Colonic mucosa (tissue), 4 donors: ENCODE results near the gene OR6C68. TPM values are rescaled to one million over a fixed set of nuclear protein-coding genes. Genes with fewer than 3 reads are reported as not detected.
"Not testable (repeated sequence)": the region's sequence is repeated elsewhere in the genome, so short reads cannot be mapped to it uniquely, and the experiment has no call there.

Experiments
- DNase-seq: peaks from one replicate; pipeline ENCODE4 v3.0.0-alpha.2; 2020
- H3K27ac ChIP-seq: fragments of 200-600 bp; one replicate; pipeline ENCODE4 v1.8.0; 2021
- H3K27me3 ChIP-seq: fragments of 200-600 bp; one replicate; pipeline ENCODE4 v1.8.0; 2021
- H3K36me3 ChIP-seq: fragments of 200-600 bp; one replicate; pipeline ENCODE4 v1.8.0; 2021
- H3K4me1 ChIP-seq: fragments of 200-600 bp; one replicate; pipeline ENCODE4 v1.8.0; 2021; ENCODE audit warnings: mild to moderate bottlenecking
- H3K4me3 ChIP-seq: fragments of 200-600 bp; one replicate; pipeline ENCODE4 v1.8.0; 2021
- H3K9ac ChIP-seq, 2 donors: one replicate each; pipeline ENCODE4 v1.7.0; 2013; ENCODE audit warnings: control low read depth in 2 of 2, low read depth in 2 of 2, low read length in 2 of 2
- H3K9me3 ChIP-seq: fragments of 200-600 bp; one replicate; pipeline ENCODE4 v1.8.0; 2021
- CTCF ChIP-seq: fragments of 200-600 bp; IDR thresholded peaks from one replicate; pipeline ENCODE4 v1.8.0; 2022; ENCODE audit warnings: antibody characterized with exemption, mild to moderate bottlenecking
- intact Hi-C: fragments of 100-400 bp; cut with DNase I; formaldehyde crosslinking; loops from one replicate; pipeline ENCODE4 v1.14.1; 2022
- total RNA-seq, 2 donors: library from RNA; stranded (reverse); fragmentation: NEBNext Ultra II Directional in 1 of 2; extraction: Animal tissue kit (Norgen Biotek cat#: 25700) in 1 of 2; gene quantifications; one replicate each; pipeline ENCODE4 v1.2.1, GENCODE V29; 2021
- donor health status: healthy.
- donor health status: DM: no; HTN: no; CAD: no.
- donor health status: DM: no; HTN: no; CAD: no.

Gene OR6C68
- not detected for total RNA-seq

- no peak within 1 kb of the TSS for H3K4me3 ChIP-seq
- no peak for DNase-seq
- no peak for TF ChIP-seq CTCF
- intact Hi-C loops = no loop called here
- no peaks in the 10 kb centered on the region for H3K27me3 ChIP-seq
- H3K36me3 ChIP-seq = no peaks in the 10 kb centered on the region
- H3K27ac ChIP-seq = no peak within 1 kb of the TSS
- H3K4me1 ChIP-seq = no peaks in the 10 kb centered on the region
- no peaks in the 10 kb centered on the region for H3K9me3 ChIP-seq
- H3K9ac ChIP-seq = no peak within 1 kb of the TSS
These were observed at the start of gene OR6C68 for GRCh38 chr12:55492078-55492477. OR6C68 (plus strand) TSS chr12:55492378; CDS start chr12:55492378, 0 bp downstream.

GRCh38 chr12:55443776-55444175, 48.4 kb upstream of the OR6C68 start, which contains the start of gene OR6C2:
OR6C2 (plus strand) TSS chr12:55444076; CDS start chr12:55452214, 8,138 bp downstream.
- intact Hi-C loops = no loop called here
- TF ChIP-seq CTCF = no peak
- DNase-seq = no peak

GRCh38 chr12:55445357-55445756, 46.8 kb upstream of the OR6C68 start:
- Histone ChIP-seq H3K36me3 (no peaks in the 10 kb centered on the region), H3K27me3 (no peaks in the 10 kb centered on the region), H3K4me1 (no peaks in the 10 kb centered on the region), H3K27ac (no peak overlapping the region), H3K9me3 (no peaks in the 10 kb centered on the region), H3K9ac (no peak overlapping the region), H3K4me3 (no peak overlapping the region)
- intact Hi-C loops = no loop called here
- no peak for TF ChIP-seq CTCF
- DNase-seq = no peak

More at GRCh38 chr12:55443776-55444175, 48.4 kb upstream of the OR6C68 start, which contains the start of gene OR6C2:
- no peak within 1 kb of the TSS for H3K9ac ChIP-seq
- no peaks in the 10 kb centered on the region for H3K27me3 ChIP-seq
- no peak within 1 kb of the TSS for H3K4me3 ChIP-seq
- H3K36me3 ChIP-seq = no peaks in the 10 kb centered on the region
- H3K9me3 ChIP-seq = no peaks in the 10 kb centered on the region
- H3K4me1 ChIP-seq = no peaks in the 10 kb centered on the region
- H3K27ac ChIP-seq = no peak within 1 kb of the TSS

- intact Hi-C loops = no loop called here
These were observed 45.9 kb upstream of the OR6C68 start for GRCh38 chr12:55446326-55446725.

GRCh38 chr12:55448825-55449224, 43.4 kb upstream of the OR6C68 start:
- Histone ChIP-seq H3K4me1 (no peaks in the 10 kb centered on the region), H3K9me3 (no peaks in the 10 kb centered on the region), H3K9ac (no peak overlapping the region), H3K36me3 (no peaks in the 10 kb centered on the region), H3K27ac (no peak overlapping the region), H3K27me3 (no peaks in the 10 kb centered on the region), H3K4me3 (no peak overlapping the region)
- intact Hi-C loops = no loop called here
- no peak for DNase-seq
- no peak for TF ChIP-seq CTCF

More at GRCh38 chr12:55446326-55446725, 45.9 kb upstream of the OR6C68 start:
- H3K9ac ChIP-seq = no peak overlapping the region
- no peak for TF ChIP-seq CTCF
- H3K27ac ChIP-seq = no peak overlapping the region
- no peaks in the 10 kb centered on the region for H3K9me3 ChIP-seq
- no peak for DNase-seq
- H3K36me3 ChIP-seq = no peaks in the 10 kb centered on the region
- H3K27me3 ChIP-seq = no peaks in the 10 kb centered on the region
- H3K4me3 ChIP-seq = no peak overlapping the region
- no peaks in the 10 kb centered on the region for H3K4me1 ChIP-seq

- H3K4me3 ChIP-seq, H3K27me3 ChIP-seq, H3K9ac ChIP-seq, H3K9me3 ChIP-seq, intact Hi-C loops, H3K4me1 ChIP-seq, H3K36me3 ChIP-seq, H3K27ac ChIP-seq, DNase-seq: not testable (repeated sequence)
These were observed 27.3 kb upstream of the OR6C68 start for GRCh38 chr12:55464926-55465325.
